HG03571 (cell line): ENCODE data around the gene NUTM2G.
"Not testable (repeated sequence)": the region's sequence is repeated elsewhere in the genome, so short reads cannot be mapped to it uniquely, and the experiment has no call there.

Experiments used
- ATAC-seq: cut with Tn5 transposase; IDR thresholded peaks from one replicate; pipeline ENCODE4 v1.9.1; 2021; ENCODE audit not compliant: unreplicated experiment

Gene NUTM2G, protein sequence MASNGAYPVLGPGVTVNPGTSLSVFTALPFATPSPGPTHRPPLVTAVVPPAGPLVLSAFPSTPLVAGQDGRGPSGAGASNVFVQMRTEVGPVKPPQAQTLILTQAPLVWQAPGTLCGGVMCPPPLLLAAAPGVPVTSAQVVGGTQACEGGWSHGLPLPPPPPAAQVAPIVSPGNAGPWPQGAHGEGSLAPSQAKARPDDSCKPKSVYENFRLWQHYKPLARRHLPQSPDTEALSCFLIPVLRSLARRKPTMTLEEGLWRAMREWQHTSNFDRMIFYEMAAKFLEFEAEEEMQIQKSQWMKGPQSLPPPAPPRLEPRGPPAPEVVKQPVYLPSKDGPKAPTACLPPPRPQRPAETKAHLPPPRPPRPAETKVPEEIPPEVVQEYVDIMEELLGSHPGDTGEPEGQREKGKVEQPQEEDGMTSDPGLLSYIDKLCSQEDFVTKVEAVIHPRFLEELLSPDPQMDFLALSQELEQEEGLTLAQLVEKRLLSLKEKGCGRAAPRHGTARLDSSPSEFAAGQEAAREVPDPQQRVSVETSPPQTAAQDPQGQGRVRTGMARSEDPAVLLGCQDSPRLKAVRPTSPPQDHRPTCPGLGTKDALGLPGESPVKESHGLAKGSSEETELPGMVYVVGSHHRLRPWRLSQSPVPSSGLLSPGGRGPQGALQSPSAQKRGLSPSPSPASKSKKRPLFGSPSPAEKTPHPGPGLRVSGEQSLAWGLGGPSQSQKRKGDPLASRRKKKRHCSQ

DNA sequence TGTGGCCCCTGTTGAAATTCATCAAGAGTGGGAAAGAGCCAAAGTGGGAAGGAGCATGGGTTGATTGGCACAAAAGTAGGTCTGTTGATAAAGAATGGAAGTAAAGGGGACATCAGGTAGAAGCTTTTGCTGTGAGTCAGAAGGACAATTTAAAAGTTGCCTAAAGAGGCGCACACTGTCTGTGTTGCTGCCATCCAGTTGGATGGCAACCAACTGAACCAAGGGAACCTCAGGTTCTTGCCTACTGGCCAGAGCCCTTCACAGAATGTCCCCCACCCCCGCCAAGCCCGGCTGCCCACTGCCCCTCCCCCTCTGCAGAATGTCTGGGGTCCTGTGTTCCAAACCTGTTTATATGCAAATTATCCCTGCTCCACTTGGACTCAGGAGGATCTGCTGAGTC, at the start of gene NUTM2G:
Gene NUTM2G (plus strand): TSS at position 301 of the 400 bp plus-strand sequence. CDS start 182 bp downstream, outside the sequence.
- ATAC-seq, result not testable (repeated sequence)

DNA sequence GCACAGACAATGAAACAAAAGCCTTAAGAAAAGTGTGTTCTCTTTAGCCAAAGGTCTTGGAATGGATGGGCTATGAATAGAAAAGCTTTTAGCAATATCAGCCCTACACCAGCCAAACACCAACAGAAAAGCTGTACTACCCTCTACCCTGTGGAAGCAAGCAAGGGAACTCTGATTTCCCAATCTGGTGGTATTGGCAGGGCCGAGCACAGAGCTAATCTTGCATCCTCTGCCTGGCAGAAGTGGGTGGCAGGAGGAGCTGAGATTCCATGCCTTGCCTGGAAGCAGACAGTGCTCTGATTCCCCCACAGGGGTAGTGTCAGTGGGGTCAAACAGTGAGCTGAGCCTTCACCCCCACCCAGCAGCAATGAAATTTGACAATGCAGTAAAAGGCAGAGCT, 44.7 kb upstream of the NUTM2G start:
- ATAC-seq, result no peak

DNA sequence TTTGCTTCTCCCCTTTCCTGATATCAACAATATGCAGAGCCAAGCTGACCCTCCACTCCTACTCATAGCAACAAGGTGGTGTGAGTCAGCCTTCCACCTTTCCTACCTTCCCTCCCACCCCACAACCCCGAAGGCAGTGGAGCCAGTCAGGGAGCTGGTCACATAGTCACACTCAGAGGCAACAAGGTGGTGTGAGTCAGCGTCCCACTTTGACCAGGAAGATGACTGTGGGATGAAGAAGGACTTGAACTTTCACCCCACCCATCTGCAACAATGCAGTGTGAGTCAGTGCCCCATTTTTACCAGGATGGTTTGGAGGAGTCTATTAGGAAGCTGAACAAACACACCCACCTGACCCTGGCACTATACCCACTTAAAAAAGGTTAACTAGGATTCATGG, 44.2 kb upstream of the NUTM2G start:
- ATAC-seq, result no peak

DNA sequence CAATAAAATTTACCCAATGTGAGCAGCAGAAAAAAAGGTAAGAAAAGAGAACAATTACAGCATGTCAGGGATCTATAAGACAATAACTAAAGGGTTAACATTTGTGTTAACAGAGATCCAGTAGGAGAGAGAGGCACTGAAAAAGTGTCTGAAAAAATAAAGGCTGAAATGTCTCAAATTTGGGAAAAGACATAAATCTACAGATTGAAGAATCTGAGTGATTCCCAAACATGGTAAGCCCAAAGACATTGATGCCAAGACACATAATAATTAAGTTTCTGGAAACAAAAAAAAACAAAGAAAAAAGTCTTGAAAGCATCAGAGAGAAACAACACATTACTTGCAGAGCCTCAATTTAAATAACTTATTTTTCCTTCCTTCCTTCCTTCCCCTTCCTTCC, 43.2 kb upstream of the NUTM2G start:
- ATAC-seq, result no peak

DNA sequence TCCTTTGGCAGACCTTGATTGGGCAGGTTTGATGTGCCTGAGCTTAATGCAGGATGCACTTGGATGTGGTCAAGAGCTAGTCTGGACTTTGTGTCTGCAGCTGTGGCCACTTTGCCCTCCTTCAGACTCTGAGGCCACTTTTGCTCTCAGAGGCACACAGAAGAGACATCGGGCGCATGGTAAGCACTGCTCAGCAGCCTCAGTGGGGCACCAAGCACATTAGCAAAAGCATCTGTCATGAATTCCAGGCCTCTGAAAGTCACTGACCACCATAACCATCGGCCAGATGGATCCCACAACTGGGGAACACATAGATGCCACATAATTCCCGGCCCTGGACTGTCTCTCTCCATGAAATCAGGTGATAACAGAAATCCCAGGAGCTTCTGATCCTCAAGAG, 40.1 kb upstream of the NUTM2G start:
- no peak for ATAC-seq

DNA sequence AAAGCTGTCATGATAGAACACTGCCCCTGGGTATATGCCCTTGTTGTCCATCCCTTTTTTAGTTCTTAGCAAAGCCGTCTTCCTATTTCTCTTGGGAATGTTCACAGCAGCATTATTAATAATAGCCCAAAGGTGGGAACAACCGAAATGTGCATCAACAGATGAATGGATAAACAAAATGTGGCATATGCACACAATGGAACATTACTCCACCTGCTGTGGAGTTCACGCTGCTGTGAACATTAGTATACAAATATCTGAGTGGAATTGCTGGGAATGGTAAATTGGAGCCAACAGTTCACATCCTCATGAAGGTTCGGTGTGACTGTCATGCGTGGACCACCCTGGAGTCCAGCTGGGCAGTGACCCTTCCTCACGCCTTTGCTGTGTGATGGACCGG, 36.5 kb upstream of the NUTM2G start:
- no peak for ATAC-seq

DNA sequence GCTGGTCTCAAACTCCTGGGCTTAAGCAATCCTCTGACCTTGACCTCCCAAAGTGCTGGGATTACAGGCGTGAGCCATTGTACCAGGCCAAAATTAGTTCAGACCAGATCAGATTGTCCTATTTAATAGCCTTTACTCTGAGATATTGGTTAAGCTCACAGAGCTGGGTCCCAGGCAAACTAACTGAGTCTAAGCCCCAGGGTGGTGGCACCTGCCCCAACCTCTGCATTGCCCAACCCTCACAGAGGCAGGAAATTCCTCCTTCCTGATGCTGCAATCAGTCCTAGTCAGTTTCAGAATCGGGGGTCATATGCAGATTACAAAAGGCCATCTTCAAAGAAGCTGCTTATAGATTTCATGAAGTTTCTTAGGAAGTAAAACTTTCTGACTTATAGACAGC, 28.6 kb upstream of the NUTM2G start:
- ATAC-seq, result not testable (repeated sequence)

DNA sequence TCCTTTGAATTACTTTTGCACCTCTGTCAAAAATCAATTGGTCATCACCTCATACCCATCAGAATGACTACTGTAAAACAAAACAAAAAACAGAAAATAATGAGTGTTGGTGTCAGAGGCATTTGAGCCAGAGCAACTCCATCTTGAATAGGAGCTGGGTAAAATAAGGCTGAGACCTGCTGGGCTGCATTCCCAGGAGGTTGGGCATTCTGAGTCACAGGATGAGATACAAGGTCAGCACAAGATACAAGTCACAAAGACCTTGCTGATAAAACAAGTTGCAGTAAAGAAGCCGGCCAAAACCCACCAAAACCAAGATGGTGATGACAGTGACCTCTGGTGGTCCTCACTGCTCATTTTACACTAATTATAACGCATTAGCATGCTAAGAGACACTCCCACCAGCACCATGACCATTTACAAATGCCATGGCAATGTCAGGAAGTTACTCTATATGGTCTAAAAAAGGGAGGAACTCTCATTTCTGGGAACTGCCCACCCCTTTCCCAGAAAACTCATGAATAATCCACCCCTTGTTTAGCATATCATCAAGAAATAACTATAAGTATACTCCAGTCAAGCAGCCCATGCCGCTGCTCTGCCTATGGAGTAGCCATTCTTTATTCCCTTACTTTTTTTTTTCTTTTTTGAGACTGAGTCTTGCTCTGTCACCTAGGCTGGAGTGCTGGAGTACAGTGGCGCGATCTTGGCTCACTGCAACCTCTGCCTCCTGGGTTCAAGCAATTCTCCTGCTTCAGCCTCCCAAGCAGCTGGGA, 23.5 kb upstream of the NUTM2G start:
- ATAC-seq, result not testable (repeated sequence)

DNA sequence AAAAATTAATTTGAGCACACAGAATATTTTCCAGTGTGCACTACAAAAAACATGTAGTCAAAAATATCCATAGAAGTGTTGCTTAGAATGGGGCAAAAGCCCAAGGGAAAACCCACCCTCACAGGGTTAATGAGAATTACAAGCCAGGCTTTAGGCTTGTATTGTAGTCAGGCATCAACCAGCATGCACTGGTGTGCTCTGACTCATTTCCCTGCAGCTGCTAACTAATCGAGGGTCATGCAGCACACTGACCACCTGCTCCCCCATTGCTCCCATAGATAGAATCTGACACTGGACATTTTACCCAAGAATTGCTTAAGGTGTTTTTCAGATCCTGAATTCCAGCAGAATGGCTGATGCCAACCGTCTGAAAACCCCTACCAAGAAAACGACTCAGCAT, 20.2 kb upstream of the NUTM2G start:
- ATAC-seq, result not testable (repeated sequence)

DNA sequence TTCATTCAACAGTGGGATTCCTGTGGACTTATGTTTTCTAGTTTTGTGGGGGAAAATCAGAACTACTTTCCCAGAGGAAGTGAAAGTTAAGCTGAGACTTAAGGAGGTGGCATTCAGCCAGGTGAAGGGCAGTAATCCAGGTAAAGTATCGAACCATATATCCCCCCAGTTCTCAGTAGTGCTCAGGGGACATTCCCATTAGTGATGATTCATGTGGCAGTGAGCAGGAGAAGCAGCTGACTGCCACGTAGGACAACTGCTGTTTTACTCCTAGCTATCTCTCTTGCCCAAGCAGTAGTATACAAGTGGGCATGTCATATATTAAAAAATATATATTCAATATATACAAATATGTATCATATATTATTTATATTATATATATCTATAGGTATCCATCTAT, 13.1 kb upstream of the NUTM2G start:
- not testable (repeated sequence) for ATAC-seq

DNA sequence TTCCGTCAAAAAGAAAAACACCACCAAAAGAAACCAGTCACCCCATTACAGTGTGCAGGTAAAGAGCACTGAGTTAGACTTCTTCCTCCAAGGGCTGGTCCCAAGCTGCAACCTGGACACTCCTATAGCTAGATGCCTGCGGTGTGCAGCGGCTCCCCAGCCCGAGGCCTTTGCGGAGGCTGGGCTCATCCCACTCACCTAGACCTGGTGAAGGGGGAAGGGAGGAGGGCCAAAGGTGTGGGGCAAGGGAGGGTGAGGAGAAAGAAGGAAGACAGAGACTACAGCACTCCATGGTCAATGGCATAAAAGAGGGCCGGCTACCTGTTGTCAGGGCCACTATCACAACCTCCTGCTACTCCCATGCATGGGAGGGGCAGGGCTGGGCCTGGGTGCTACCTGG, 12.1 kb upstream of the NUTM2G start:
- ATAC-seq, result not testable (repeated sequence)

DNA sequence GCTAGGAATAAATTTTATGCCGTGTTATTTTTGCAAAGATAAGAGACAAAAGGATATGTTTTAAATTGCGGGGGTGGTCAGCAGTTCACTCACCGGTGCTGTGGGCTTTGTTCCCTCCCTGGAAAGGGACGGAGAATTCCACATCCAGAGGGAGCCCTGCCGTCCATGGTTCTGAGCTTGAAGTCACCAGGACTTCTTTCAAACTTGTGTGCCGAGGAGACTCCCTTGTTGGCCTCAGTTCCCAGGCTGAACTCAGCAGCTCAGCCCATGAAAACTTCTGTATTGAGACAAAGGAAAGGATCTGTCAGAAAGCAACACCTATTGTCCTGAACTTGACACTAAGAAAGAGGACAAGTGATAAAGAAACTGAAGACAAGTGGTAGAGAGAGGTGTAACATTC, 10.1 kb upstream of the NUTM2G start:
- ATAC-seq, result not testable (repeated sequence)

DNA sequence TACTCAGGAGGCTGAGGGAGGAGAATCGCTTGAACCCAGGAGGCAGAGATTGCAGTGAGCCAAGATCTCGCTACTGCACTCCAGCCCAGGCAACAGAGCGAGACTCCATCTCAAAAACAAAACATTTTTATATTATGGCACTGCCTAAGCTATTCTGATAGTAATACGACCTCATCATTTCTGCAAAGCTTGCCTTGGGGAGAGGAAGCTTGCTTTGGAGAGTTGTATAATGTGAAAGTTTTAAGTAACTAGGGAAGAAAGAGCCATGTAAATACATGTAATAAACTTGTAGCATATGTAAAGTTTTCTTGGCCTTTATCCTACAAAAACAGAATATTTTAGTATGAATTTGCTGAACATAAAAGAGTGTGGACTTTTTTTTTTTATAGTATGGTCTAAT, 7.8 kb upstream of the NUTM2G start:
- not testable (repeated sequence) for ATAC-seq

DNA sequence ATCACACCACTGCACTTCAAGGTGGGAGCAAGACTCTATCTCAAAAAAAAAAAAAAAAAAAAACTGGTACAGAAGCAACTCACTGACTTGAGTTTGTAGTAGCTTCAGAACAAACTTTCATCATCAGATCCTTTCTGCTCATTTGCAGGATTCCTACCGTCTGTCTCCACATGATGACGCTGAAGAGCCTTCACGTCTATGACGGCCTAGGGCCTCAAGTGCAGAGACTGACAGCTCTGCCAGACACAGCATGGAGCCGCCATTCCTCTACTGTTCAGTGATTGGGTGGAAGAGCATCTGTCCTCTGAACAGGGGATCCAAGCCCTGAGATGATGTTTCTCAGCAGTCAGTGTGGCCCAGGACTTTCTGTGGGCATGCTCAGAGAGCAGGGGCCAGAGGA, 3.1 kb upstream of the NUTM2G start:
- not testable (repeated sequence) for ATAC-seq

DNA sequence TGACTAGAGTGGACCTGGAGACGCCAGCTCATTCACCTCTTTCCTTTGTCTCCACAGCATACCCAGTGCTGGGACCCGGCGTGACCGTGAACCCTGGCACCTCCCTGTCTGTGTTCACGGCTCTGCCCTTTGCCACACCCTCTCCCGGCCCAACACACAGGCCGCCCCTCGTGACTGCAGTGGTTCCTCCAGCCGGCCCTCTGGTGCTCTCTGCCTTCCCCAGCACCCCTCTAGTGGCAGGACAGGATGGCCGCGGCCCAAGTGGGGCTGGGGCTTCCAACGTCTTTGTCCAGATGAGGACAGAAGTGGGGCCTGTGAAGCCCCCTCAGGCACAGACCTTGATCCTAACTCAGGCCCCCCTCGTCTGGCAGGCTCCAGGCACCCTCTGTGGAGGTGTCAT, 3.0 kb downstream of the NUTM2G start:
- ATAC-seq, result not testable (repeated sequence)

DNA sequence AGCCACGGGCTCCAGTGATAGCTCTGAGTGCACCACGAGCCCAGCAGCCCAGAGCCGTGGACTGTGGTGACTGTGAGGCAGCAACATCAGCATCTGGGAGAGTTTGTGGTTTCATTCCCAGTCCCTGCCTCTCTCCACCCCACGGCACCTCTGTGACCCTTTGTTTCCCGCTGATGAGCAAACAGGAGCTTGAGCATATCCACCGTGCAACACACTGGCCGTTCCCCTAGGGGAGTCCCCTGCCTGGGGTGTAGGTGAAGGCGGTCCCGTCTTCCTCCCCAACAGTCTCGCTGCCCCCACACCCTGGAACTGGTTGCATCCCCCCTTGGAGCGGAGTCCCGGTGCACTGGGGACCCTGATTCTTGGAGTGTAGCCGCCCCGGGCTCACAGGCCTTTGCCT, 5.5 kb downstream of the NUTM2G start:
- ATAC-seq, result not testable (repeated sequence)

DNA sequence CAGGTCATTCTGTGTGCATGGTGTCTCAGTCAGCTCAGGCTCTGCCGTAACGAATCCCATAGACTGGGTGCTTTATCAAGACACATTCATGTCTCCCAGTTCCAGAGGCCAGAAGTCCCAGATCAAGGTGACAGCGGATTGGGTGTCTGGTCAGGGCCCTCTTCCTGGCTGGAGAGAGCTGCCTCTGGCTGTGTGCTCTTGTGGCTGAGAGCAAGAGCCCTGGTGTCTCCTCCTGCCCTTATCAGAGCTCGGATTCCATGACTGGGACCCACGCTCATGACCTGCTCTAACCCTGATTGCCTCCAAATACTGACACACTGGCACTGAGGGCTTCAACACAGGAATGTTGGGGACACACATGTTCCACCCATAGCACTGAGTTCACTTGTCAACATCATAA, 6.1 kb downstream of the NUTM2G start:
- ATAC-seq, result not testable (repeated sequence)

DNA sequence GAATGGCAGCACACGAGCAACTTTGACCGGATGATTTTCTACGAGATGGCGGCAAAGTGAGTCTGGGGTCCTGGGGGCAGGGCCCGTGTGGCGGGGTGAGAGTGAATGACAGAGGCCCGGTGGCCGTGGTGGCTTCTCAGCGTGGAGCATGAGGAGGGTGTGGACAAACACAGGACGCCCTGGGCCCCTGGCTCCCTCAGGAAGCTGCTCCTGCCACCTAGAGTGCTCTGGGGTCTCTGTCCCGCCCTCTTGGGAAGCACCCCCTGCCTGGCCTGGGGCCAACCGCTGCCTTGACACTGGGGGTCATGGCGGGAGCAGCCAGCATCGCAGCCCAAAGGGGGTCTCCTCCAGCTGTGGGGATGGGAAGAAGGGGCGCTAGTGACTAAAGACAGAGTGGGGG, 6.8 kb downstream of the NUTM2G start:
- not testable (repeated sequence) for ATAC-seq

DNA sequence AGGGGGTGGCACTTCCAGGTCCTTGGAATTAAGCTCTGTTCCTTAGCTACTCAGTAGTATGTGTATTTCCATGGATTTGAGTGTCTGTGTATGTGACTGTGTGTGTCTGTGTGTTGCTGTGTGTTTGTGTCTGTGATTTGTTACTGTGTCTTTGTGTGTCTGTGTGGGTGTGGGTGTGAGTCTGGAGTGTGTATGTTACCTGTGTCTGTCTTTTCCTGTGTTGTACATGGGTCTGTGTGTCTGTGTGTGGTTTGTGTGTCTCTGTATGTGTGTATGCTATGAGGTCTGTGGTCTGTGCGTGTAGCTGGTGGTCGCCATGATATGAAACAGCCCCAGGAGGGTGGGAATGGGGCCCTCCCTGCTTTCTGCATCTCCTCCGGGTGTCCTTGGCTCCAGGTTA, 8.8 kb downstream of the NUTM2G start:
- not testable (repeated sequence) for ATAC-seq

DNA sequence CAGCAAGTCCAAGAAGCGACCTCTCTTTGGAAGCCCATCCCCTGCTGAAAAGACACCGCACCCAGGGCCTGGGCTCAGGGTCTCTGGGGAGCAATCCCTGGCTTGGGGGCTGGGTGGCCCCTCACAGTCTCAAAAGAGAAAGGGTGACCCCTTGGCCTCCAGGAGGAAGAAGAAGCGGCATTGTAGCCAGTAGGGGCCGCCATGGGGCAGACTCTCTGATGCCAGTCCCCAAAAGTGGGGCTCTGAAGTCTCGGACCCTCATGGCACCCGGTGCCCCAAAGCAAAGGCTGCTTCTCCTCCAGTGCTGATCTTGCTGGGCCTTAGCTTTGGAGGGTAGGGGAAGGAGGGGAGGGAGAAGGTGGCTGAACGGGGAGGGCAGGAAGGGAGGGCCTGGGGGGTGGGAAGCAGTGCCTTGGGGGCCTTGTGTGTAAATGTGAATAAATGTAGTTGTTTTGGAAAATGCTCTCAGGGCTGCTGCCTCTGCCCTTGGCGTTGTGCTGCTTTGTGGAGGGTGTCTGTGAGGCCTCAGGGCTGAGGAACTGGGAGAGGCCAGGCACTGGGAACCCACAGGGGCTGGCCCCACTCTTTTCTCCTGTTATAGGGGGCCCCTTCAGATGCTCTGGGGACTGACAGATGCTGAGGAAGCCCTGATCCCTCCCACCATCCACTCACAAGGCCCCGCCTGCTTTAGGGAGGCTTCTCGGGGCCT, 10.5 kb downstream of the NUTM2G start:
- not testable (repeated sequence) for ATAC-seq

DNA sequence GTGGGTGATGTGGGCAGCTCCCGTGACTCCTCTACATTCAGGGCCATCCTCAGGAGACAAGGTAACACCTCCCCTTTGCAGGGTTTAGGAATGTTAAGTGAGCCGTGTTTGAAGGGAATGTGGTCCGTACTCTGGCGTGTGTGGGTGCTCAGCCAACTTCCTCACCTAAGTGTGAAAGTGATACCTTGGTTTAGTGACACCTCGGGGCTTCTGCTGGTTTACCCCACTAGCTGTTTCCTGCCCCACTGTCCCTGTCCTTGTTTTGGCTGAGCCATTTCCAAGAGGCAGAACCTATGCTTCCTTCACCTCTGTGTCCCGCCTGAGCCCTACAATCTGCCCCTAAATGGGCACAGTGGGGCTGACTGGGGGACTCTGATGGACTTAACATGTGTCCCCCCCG, 12.3 kb downstream of the NUTM2G start:
- not testable (repeated sequence) for ATAC-seq
